Activated CD4-positive, alpha-beta T cell treated with anti-CD3 and anti-CD28 coated beads, Interleukin-2, amount 50 U/mL, for 16 hours (primary cell): ENCODE data around the gene MAP2K2.

Source experiments
- DNase-seq: peaks from one replicate; pipeline ENCODE4 v3.0.0-alpha.2; 2020

The MAP2K2 gene

GRCh38 chr19:4059891-4060620, 63.9 kb downstream of the MAP2K2 start:
- peak; percentile 38 for DNase-seq

DNA sequence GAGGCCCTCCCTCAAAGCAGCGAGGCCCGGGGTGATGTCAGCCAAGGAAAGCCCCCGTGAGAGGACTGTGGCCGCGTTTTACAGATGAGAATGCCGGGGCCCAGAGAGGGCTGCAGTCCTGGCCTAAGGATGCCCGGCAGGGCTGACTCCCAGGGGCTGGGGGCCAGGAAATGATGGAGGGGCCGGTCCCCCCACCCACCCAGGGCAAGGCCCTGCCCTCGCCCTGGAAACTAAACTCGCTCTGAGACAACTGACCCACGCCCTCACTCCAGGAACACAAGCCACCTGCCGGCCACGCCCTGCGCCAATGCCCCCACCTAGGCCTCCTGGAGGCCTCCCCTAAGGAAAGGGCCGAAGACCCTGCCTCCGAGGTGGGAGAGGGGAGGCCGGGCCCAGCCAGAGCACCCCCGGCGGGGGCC, 64.5 kb downstream of the MAP2K2 start:
- no peak for DNase-seq

DNA sequence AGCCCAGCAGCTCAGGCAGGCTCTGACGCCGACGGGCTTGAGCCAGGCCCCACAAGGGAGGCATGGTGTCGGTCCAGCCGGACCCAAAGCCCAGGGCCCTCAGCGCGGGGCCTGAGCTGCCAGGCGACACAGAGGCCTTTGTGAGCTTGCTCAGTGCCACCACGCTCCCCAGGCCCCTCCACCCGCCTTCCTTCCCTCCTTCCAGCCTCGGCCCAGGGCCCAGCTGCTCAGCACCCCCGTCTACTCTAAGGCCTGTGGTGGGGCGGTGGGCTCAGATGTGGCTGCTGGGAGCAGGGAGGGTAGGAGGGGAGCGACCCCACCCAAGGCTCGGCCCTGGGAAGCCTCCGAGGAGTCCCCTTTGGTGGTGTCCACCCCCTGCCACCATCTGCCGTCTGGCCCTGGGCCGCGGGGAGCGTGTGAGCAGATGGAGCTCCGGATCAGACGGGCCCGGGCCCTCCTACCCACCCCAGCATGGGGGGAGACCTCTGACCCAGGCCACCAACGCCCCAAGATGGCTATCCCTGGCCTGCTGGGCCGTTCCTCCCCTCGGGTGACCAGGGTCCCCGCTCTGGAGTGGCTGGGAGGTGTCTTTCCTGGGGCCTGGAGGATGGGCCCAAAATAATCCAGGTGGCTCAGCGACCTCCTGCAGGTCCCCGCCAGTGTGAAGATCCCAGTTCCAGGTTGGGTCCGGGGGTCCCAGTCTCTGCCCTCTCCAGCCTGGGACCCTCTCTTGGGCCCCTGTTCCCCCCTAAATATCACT, 65.0 kb downstream of the MAP2K2 start:
- DNase-seq: no peak

- DNase-seq: peak; percentile 30
Observed at GRCh38 chr19:4057931-4058692, 65.8 kb downstream of the MAP2K2 start.

DNA sequence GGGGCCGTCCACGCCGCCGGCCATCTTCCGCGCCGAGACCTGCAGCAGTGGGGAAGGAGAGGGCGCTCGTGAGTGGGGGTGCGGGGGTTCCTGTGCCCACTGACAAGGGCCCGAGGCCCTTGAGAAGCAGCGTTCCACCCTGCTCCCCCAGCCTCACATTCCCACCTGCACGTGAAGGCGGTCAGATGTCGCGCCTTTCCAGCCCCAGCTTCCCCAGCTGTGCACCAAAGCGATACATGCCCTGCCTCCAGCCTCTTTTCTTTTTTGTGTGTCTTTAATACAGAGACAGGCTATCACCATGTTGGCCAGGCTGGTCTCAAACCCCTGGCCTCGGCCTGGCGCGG, 68.7 kb downstream of the MAP2K2 start:
- DNase-seq: no peak

DNA sequence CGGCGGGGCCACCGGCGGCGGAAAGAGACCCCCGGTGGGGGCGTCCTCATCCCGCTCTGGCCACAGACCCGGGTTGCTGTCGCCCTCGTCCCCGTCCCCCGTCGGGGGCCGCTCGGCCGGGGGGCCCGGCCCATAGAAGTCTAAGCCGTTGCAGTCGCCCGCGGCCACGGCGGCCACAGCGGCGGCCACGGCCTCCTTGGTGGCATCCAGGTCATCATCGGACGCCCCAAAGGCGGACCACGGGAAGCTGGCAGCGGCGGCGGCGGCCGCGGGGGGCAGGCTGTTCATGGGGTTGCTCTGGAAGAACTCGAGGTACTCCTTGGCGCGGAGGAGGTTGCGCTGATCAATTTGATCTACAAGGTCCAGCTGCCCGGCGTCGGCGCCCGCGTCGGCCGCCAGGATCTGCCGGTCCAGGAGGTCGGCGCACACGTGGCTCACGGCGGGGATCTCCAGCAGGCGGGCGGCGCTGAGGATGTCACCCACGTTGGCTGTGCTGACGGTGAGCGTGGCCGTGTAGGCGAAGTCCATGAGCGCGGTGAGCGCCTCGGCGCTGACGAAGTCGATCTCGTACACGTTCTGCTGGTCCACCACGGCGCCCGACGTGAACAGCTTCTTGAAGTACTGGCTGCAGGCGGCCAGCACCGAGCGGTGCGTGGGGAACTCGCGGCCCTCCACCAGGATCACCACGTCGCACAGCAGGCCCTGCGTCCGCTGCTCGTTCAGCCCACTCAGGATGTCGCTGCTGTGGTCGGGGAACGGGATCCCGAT, 69.3 kb downstream of the MAP2K2 start:
- no peak for DNase-seq

DNA sequence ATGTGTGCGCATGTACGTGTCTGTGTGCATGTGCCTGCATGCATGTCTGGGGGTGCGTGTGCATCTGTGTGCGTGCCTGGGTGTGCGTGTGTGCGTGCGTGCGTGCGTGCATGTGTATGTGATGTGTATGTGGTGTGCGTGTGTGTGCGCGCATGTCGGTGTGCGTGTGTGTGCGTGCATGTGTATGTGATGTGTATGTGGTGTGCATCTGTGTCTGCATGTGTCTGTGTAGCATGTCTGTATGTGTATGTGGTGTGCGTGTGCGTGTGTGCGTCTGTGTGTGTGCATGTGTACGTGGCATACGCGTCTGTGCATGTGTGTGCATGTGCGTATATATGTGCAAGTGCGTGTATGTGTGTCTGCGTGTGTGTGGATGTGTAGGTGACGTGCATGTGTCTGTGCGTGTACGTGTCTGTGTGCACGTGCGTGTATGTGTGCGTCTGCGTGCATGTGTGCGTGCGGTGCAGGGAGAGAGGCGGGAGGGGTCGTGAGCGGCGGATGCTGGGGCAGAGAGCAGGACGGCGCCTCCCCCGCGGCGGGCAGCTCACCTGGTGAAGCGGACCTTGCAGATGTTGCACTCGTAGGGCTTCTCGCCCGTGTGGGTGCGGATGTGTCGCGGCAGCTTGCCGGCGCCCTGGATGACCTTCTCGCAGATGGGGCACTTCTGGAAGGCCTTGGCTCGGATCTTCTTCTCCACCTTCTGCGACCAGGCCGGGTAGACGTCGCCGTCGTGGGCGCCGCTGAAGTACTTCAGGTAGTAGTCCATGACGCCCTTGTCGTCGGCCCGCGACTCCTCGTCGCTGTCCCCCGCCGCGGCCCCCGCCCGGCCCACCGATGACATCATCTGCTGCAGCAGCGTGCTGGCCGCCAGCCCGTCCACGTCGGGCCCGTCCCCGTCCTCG, 70.2 kb downstream of the MAP2K2 start:
- DNase-seq: no peak

DNA sequence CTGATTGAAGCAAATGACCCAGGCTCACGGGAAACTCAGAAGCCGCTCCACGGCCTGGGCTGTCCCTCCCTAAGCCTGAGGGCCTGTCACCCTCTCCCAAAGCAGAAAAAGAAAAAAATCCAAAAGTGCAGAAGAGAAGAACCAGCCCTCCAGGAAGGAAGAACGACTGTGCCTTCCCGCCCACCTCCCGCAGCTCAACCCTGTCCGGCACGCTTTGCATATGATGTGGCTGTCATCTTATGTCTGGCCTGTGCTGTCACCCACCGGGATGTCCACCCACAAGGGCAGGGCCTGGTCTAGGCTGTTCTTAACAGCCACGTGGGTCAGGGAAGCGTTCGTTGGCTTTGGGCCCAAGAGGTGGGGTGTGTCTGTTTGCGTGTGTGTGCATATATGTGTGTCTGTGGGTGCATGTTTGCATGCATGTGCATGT, 70.9 kb downstream of the MAP2K2 start:
- no peak for DNase-seq

DNA sequence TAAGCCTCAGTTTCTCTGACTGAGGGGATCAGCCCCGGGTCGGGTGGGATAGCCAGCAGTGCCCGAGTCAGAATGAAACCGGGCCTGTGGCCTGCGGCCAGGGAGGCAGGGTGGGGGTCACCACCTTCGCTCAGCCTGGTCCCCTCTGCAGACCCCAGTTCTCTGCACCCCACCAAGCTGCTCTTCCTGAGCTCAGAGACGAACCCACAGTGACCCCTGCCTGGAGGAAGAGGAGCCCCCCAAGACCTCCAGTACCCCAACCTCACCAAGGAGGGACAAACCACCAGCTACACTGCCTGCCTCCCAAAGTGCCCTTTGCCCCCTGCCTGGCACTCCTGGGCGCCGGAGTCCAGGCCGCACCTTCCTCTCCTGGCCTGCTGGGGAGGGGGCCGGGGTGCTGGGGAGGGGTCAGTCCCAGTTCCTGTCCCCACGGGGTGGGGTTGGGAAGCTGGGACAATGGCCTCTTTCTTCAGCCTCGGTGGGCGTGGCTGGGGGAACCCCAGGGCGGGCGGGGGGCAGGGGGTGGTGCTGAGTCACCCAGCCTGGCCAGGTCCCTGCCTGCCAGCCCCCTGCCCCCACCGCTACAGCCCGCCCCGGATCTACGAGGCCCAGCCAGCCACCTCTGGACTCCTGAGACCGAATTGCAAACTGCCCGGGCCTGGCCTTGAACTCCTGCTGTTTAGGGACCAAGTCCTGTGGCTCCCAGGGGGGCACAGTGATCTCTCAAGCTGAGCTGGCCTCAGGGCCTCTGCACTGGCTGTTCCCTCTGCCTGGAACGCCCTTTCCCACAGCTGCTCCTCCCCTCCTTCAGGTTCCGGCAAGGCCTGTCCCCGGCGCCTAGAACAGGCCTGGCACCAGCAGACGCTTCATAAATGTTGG, 71.6 kb downstream of the MAP2K2 start:
- DNase-seq: no peak

- no peak for DNase-seq
Observed at GRCh38 chr19:4051175-4052101, 72.5 kb downstream of the MAP2K2 start.

- DNase-seq: no peak
Observed at GRCh38 chr19:4049432-4049831, 74.5 kb downstream of the MAP2K2 start.

DNA sequence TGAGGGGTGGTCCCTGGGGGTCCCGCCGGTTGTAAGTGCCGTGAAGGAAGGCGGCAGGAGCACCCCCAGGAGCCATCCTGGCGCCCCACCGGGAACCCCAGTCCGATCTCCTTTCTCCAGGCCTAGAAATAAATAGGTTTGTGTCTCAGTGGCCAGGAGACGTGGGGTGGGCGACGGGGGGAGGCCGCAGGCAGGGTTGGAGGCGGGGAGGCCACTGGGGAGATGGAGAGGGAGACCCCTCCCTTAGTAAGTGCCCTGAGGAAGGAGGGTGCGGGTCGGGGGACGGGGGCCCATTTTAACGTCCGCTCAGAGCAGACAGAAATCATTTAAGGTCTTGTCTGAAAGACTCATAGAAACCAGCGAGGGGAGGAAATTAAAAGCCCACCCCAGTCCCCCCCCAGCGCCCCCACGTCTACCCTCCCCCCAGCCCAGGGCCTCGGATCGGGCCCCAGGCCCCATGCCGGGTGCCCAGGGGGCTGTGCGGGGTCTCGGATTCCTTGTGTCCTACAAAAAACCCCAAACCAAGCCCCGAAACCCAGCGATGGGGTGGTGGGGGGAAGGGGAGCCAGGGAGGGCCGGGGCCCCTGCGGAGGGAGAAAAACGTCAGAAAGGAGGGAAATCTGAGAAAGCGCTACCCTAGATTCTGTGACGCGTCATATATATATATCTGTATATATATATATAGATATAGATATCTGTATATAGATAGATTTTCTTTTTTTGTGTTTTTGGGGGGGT, 76.8 kb downstream of the MAP2K2 start:
- DNase-seq: no peak

- no peak for DNase-seq
Observed at GRCh38 chr19:4046362-4046691, 77.6 kb downstream of the MAP2K2 start.

DNA sequence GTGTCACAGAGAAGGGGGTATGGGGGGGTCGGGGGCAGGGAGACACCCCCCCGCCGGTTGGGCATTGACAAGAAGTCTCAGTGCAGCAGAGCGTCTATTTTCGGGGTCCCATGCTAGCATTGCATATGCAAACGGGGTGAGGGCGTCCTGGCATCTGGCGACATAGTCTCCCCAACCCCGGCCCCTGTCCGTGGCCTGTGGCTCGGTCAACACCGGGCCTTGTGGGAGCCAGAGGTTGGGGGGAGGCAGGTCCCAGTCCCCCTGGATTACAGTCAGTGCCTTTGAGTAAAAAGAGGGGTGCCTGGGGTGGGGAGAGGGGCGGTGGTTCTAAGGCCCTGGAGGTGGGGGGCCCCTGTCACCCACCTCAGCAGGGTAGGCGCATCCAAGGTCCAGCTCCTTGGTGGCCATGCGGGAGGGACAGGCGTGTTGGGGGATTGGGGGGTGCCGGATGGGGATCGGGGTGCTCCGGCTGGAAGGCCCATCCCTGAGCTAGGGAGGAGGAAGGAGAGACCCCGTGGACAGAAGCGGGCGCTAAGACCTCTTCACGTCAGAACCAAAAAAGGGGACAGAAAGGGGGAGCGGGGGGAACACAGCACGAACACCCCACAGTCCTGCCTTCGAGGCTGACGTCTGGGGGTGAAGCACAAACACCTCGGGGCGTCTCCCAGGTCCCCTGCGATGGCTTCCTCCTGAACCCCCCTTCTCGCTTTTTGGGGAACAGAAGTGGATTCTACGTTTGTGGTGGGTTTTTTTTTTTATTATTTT, 78.1 kb downstream of the MAP2K2 start:
- no peak for DNase-seq

- DNase-seq: no peak
Observed at GRCh38 chr19:4044990-4045465, 78.9 kb downstream of the MAP2K2 start.

- no peak for DNase-seq
Observed at GRCh38 chr19:4043966-4044715, 79.8 kb downstream of the MAP2K2 start.

DNA sequence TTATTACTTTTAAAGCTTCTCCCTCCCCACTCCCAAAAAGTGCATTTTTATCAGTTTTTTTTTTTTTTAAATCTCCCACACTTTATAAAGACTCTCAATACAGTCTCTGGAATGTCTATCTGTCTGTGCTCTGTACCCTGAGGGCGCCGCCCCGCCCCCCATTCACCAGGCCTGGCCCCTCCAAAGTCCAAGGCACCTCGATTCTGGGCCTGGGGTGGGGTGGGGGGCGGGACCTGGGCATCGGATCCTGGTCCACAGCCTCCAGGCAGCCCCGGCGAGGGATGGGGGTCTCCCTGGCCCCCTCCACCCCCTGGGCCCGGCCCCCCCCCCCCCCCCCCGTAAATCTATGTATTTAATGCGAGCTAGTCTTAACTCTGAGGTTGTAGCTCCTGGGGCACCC, 80.5 kb downstream of the MAP2K2 start:
- no peak for DNase-seq

GRCh38 chr19:4042731-4043082, 81.2 kb downstream of the MAP2K2 start:
- DNase-seq: no peak
